ENCODE measurements around the gene OTOF. TPM values are rescaled to one million over a fixed set of nuclear protein-coding genes. Genes with fewer than 3 reads are reported as not detected.

The OTOF gene
- total and polyA plus RNA-seq, 2 donors (not counting 3 experiments of a cell fraction or from before 2014, with no cell fraction given): 0.06 to 0.22 TPM

GRCh38 chr2:26487192-26487591 is 9.3 kb upstream of the OTOF start:
- Histone ChIP-seq H3K9ac (replicated peaks; ENCODE audit: extremely low read depth, insufficient read depth, low read length) (no peak overlapping the region), H3K27ac (ENCODE audit: insufficient read depth, low read depth, low read length) (no peak overlapping the region), H3K36me3 (ENCODE audit: control insufficient read depth in 2 of 2, extremely low read depth in 1 of 2, insufficient read depth in 2 of 2, low read length in 2 of 2) (no peaks in the 10 kb centered on the region), H3K4me3 (replicated peaks in 1 of 3; ENCODE audit: insufficient read depth in 1 of 3, low read depth in 1 of 3, low read length in 3 of 3) (no peak overlapping the region), H3K9me1 (replicated peaks; ENCODE audit: control insufficient read depth, extremely low read depth, insufficient read depth, low read length) (no peaks in the 10 kb centered on the region), H3K4me2 (ENCODE audit: insufficient read depth, low read length) (no peak overlapping the region), H3K79me2 (ENCODE audit: control insufficient read depth, insufficient read depth, low read length) (no peaks in the 10 kb centered on the region), H3K4me1 (ENCODE audit: control insufficient read depth, extremely low read depth, insufficient read depth, low read length) (peaks cover 15% of the 10 kb centered on the region), H4K20me1 (replicated peaks; ENCODE audit: control insufficient read depth, extremely low read depth, insufficient read depth, low read length) (no peaks in the 10 kb centered on the region), H3K27me3 (ENCODE audit: control insufficient read depth in 2 of 2, insufficient read depth in 2 of 2, low read length in 2 of 2) (no peaks in the 10 kb centered on the region), H2AFZ (ENCODE audit: low read depth, low read length) (no peak overlapping the region), H3K9me3 (replicated peaks; ENCODE audit: control insufficient read depth, insufficient read depth, low read length) (no peaks in the 10 kb centered on the region)
- CTCF ChIA-PET: interaction anchor here (1.0 kb wide), 1 partner anchor 18 kb away, joined by 3 read pairs; no protein-coding TSS in a partner anchor
- no peak for DNase-seq (ENCODE audit: low read depth, low spot score)
- dilution Hi-C loops (cut with MboI; ENCODE audit: extremely low pct_ligation_motif_present, low sequenced_read_pairs) (no loop called here), intact Hi-C loops (cut with micrococcal nuclease) (no loop called here)
- no TSS peak for BruUV-seq (replicated peaks)
- no peak for FAIRE-seq
- no peak for TF ChIP-seq POLR2AphosphoS5 (IDR thresholded peaks at IDR 0.05; ENCODE audit: insufficient read depth, low read depth, low read length)
- TF ChIP-seq FOS (IDR thresholded peaks at IDR 0.05; ENCODE audit: borderline replicate concordance, insufficient read depth, low read length): no peak
- TF ChIP-seq EZH2 (IDR thresholded peaks at IDR 0.05; ENCODE audit: borderline replicate concordance, low read depth, low read length, severe bottlenecking): no peak
- no peak for TF ChIP-seq MYC (IDR thresholded peaks at IDR 0.05; ENCODE audit: low read depth, low read length)
- TF ChIP-seq POLR2A (IDR thresholded peaks at IDR 0.05; ENCODE audit: low read depth, low read length): no peak
- no peak for TF ChIP-seq MAX (IDR thresholded peaks at IDR 0.05; ENCODE audit: insufficient read depth, insufficient read length)
- TF ChIP-seq CTCF (IDR thresholded peaks at IDR 0.05; ENCODE audit: extremely low read depth in 1 of 2, insufficient read depth in 1 of 2, low read depth in 1 of 2, low read length in 2 of 2): no peak
- TF ChIP-seq JUN (IDR thresholded peaks at IDR 0.05; ENCODE audit: borderline replicate concordance, insufficient read depth, insufficient read length, low read depth): no peak
- no peak for TF ChIP-seq GATA2 (IDR thresholded peaks at IDR 0.05; ENCODE audit: insufficient read depth, insufficient read length, low read depth, low read length)
- POLR2A ChIA-PET: no interaction called here

All from endothelial cell of umbilical vein (primary cell).